HCT116 (cell line): ENCODE results near the gene CHL1. TPM values are rescaled to one million over a fixed set of nuclear protein-coding genes. Genes with fewer than 3 reads are reported as not detected.

Source experiments
- ATAC-seq: fragments of 200-7000 bp; cut with Tn5 transposase; 2 replicates; pipeline ENCODE4 v1.9.1; 2020; ENCODE audit warnings: mild to moderate bottlenecking, moderate library complexity
- BruUV-seq: library from RNA; stranded (reverse); fragments of 400-500 nt; replicated peaks from 2 replicates; lab custom pipeline; 2021; lab: Mats Ljungman, UMichigan
- CTCF ChIA-PET: fragments of 300-600 bp; sonication (Branson Sonifier 250); formaldehyde crosslinking; loops from one replicate; lab custom pipeline; 2021; ENCODE audit warnings: antibody characterized with exemption; lab: Charles Lee
- POLR2A ChIA-PET: fragments of 300-600, 350-600 bp; sonication (Branson Sonifier 250); formaldehyde crosslinking; loops from one replicate; lab custom pipeline; 2021; ENCODE audit warnings: antibody characterized with exemption; lab: Charles Lee
- RAD21 ChIA-PET, 2 experiments: fragments of 300-600 bp; sonication (Branson Sonifier 250); formaldehyde crosslinking; loops; one replicate each; lab custom pipeline; 2023; ENCODE audit warnings: low total read pairs in 2 of 2; ENCODE audit not compliant: uncharacterized antibody in 2 of 2, unreplicated experiment in 2 of 2, low non-redundant PET in 1 of 2; lab: Charles Lee
- DNase-seq: peaks from one replicate; pipeline ENCODE4 v3.0.0-alpha.2; 2010; ENCODE audit warnings: low read depth, low spot score
- H2AFZ ChIP-seq: fragments of 200-600 bp; shearing (Covaris generic), sonication (generic); 2 replicates; pipeline ENCODE4 v1.6.1; 2017; ENCODE audit warnings: low read depth, mixed run types, mixed read lengths, antibody characterized with exemption, low read length; ENCODE audit not compliant: poor library complexity, severe bottlenecking
- H3K27ac ChIP-seq: 2 replicates; pipeline ENCODE4 v1.5.1; 2012; ENCODE audit warnings: low read depth, low read length
- H3K27me3 ChIP-seq: fragments of 200-600 bp; sonication (generic); 2 replicates; pipeline ENCODE4 v1.6.1; 2016; ENCODE audit warnings: mixed run types, low read length, mixed read lengths; ENCODE audit not compliant: insufficient read depth
- H3K36me3 ChIP-seq, 2 experiments: fragments of 200-500 bp in 1 of 2; fragments of 200-600 bp in 1 of 2; sonication (Bioruptor generic) in 1 of 2; sonication (generic) in 1 of 2; 2 replicates each; pipeline versions ENCODE4 v1.5.1 to v1.6.1; 2014 to 2016; ENCODE audit warnings: low read length in 2 of 2, inconsistent platforms in 1 of 2, mixed read lengths in 1 of 2, mixed run types in 1 of 2; ENCODE audit not compliant: insufficient read depth in 2 of 2, control insufficient read depth in 1 of 2
- H3K4me1 ChIP-seq, 2 experiments: fragments of 200-600 bp in 1 of 2; sonication (generic) in 1 of 2; 2 replicates each; pipeline versions ENCODE4 v1.5.1 to v1.6.1; 2012 to 2017; ENCODE audit warnings: low read length in 2 of 2, inconsistent platforms in 1 of 2, mild to moderate bottlenecking in 1 of 2, mixed read lengths in 1 of 2, mixed run types in 1 of 2, moderate library complexity in 1 of 2; ENCODE audit not compliant: insufficient read depth in 2 of 2, control insufficient read depth in 1 of 2
- H3K4me2 ChIP-seq: fragments of 200-600 bp; sonication (generic); 2 replicates; pipeline ENCODE4 v1.6.1; 2017; ENCODE audit warnings: mixed run types, low read length, mixed read lengths
- H3K4me3 ChIP-seq, 2 experiments: fragments of 200-600 bp in 1 of 2; sonication (generic) in 1 of 2; replicated peaks in 1 of 2; 2 replicates each; pipeline ENCODE4 v1.5.1; 2011 to 2016; ENCODE audit warnings: low read length in 2 of 2, control low read depth in 1 of 2, low read depth in 1 of 2, mild to moderate bottlenecking in 1 of 2, mixed read lengths in 1 of 2, mixed run types in 1 of 2
- H3K79me2 ChIP-seq: fragments of 200-600 bp; sonication (generic); 2 replicates; pipeline ENCODE4 v1.6.1; 2017; ENCODE audit warnings: mild to moderate bottlenecking, mixed run types, low read length, moderate library complexity, mixed read lengths; ENCODE audit not compliant: insufficient read depth
- H3K9ac ChIP-seq: fragments of 200-600 bp; sonication (generic); 2 replicates; pipeline ENCODE4 v1.6.1; 2016; ENCODE audit warnings: low read length, mixed read lengths
- H3K9me2 ChIP-seq: fragments of 200-600 bp; sonication (generic), shearing (Covaris generic); 2 replicates; pipeline ENCODE4 v1.6.1; 2017; ENCODE audit warnings: mixed run types, mild to moderate bottlenecking, moderate library complexity; ENCODE audit not compliant: insufficient read depth
- H3K9me3 ChIP-seq, 2 experiments: fragments of 200-500 bp in 1 of 2; fragments of 200-600 bp in 1 of 2; sonication (Bioruptor generic) in 1 of 2; sonication (generic) in 1 of 2; 2 replicates each; pipeline ENCODE4 v1.6.1; 2014 to 2017; ENCODE audit warnings: low read length in 2 of 2, mixed read lengths in 2 of 2, inconsistent platforms in 1 of 2, low read depth in 1 of 2, mild to moderate bottlenecking in 1 of 2, mixed run types in 1 of 2, moderate library complexity in 1 of 2; ENCODE audit not compliant: control insufficient read depth in 1 of 2, insufficient read depth in 1 of 2
- H4K20me1 ChIP-seq: fragments of 200-600 bp; sonication (generic), shearing (Covaris generic); 2 replicates; pipeline ENCODE4 v1.6.1; 2017; ENCODE audit warnings: mixed run types, mild to moderate bottlenecking, moderate library complexity; ENCODE audit not compliant: insufficient read depth
- CBX3 ChIP-seq: IDR thresholded peaks from 2 replicates; pipeline ENCODE4 v1.6.1; 2012; ENCODE audit warnings: low read depth
- CEBPB ChIP-seq: IDR thresholded peaks from 2 replicates; pipeline ENCODE4 v1.6.1; 2012; ENCODE audit warnings: low read depth
- ELF1 ChIP-seq: IDR thresholded peaks from 2 replicates; pipeline ENCODE4 v1.6.1; 2012; ENCODE audit warnings: low read depth, borderline replicate concordance
- FOSL1 ChIP-seq: IDR thresholded peaks from 2 replicates; pipeline ENCODE4 v1.6.1; 2012; ENCODE audit warnings: low read depth
- JUND ChIP-seq: IDR thresholded peaks from 2 replicates; pipeline ENCODE4 v1.6.1; 2012
- POLR2A ChIP-seq: IDR thresholded peaks from 2 replicates; pipeline ENCODE4 v1.7.0; 2011; ENCODE audit warnings: borderline replicate concordance; ENCODE audit not compliant: insufficient read depth, insufficient read length; ENCODE audit errors: extremely low read depth
- POLR2AphosphoS5 ChIP-seq: IDR thresholded peaks from 2 replicates; pipeline ENCODE4 v1.6.1; 2011; ENCODE audit warnings: mild to moderate bottlenecking, low read depth, low read length, moderate library complexity
- SIN3A ChIP-seq: IDR thresholded peaks from 2 replicates; pipeline ENCODE4 v1.6.1; 2012; ENCODE audit warnings: low read depth
- SP1 ChIP-seq: IDR thresholded peaks from 2 replicates; pipeline ENCODE4 v1.6.1; 2012; ENCODE audit warnings: low read depth
- TCF7L2 ChIP-seq: IDR thresholded peaks from 2 replicates; pipeline ENCODE4 v1.7.0; 2011; ENCODE audit warnings: borderline replicate concordance, inconsistent platforms; ENCODE audit not compliant: insufficient read depth, insufficient read length; ENCODE audit errors: extremely low read depth
- YY1 ChIP-seq: IDR thresholded peaks from 2 replicates; pipeline ENCODE4 v1.6.1; 2011; ENCODE audit warnings: low read length, low read depth, moderate library complexity, mild to moderate bottlenecking; ENCODE audit not compliant: insufficient replicate concordance; ENCODE audit errors: extremely low read depth
- ZFX ChIP-seq: fragments of 450-650 bp; IDR thresholded peaks from 2 replicates; pipeline ENCODE4 v1.6.1; 2017
- ZNF274 ChIP-seq: fragments of 200-500 bp; sonication (Bioruptor generic); IDR thresholded peaks from 2 replicates; pipeline ENCODE4 v1.6.1; 2014; ENCODE audit warnings: mild to moderate bottlenecking, low read depth, low read length, inconsistent platforms
- intact Hi-C: fragments of 100-400 bp; cut with micrococcal nuclease; formaldehyde crosslinking; loops from 2 replicates; pipeline ENCODE4 v1.10.0; 2022
- total RNA-seq: library from RNA; stranded (reverse); gene quantifications from one replicate; pipeline ENCODE4 v1.2.1, GENCODE V29; 2021; ENCODE audit not compliant: unreplicated experiment
- TF ChIP-seq, protein P1 (sequence below): IDR thresholded peaks from 2 replicates; pipeline ENCODE4 v1.6.1; 2012
- TF ChIP-seq, protein P2 (sequence below): IDR thresholded peaks from 2 replicates; pipeline ENCODE4 v1.6.1; 2012

The CHL1 gene
- total RNA-seq, 1 experiment from 2014 or later = not detected

DNA sequence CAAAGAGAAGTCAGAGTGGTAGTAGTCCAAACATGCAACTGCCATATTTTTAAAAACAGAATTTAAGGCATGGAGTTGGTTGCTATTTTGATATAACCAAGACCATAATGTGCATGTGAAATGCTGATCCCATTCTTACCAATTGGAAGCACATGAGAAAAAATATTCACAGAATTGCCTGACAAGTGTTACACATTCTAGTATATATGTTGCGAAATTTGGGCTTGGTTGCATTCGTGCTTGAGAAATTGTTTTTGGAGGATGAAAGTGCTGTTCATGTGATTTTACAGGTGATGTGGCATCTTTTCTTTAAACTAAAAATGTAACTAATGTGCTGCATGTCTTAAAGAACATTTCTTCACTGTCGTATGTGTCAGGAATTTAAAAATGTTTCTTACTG is 199.7 kb downstream of the CHL1 start:
- H3K9me2 ChIP-seq = no peaks in the 10 kb centered on the region
- TF ChIP-seq CBX3 (no peak), FOSL1 (no peak), SP1 (no peak), JUND (no peak), TCF7L2 (no peak), SIN3A (no peak), YY1 (no peak), ZFX (no peak), ZNF274 (no peak)
- no peak overlapping the region for H3K4me3 ChIP-seq
- ATAC-seq (no peak), DNase-seq (no peak)
- no TSS peak for BruUV-seq
- H3K4me2 ChIP-seq = no peak overlapping the region
- ChIA-PET POLR2A (no interaction called here), RAD21 (no interaction called here), CTCF (no interaction called here)
- H3K27ac ChIP-seq = no peak overlapping the region
- no peaks in the 10 kb centered on the region for H3K36me3 ChIP-seq
- H3K4me1 ChIP-seq = no peaks in the 10 kb centered on the region
- no peak overlapping the region for H3K9ac ChIP-seq
- H3K9me3 ChIP-seq = peaks cover 4 to 13% of the 10 kb centered on the region in 2 experiments; a peak in 2 of 4 replicates
- no peaks in the 10 kb centered on the region for H3K27me3 ChIP-seq
- intact Hi-C loops = no loop called here
- no peak overlapping the region for H2AFZ ChIP-seq
- no peaks in the 10 kb centered on the region for H3K79me2 ChIP-seq
- H4K20me1 ChIP-seq = no peaks in the 10 kb centered on the region

DNA sequence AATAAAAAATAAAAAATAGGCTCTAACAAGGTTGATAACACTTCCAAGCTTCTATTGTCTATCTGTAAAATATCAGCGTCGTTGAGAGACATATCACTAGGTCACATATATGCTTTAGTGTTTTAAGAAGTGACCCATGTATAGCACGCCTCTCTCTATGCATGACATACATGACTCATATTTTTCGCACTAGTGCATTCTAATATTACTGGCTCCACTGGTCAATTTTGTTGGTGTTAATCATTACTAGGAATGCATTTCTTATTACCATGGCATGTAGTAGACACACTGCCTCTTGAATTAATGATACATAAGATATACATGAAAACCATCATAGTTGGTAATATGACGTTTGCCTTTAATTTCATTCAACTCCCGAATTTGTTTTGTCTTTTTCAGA is 203.1 kb downstream of the CHL1 start:
- Histone ChIP-seq H3K9me3 (peaks cover 6 to 11% of the 10 kb centered on the region in 2 experiments; a peak in 2 of 4 replicates), H3K4me1 (no peaks in the 10 kb centered on the region), H3K9ac (no peak overlapping the region), H3K9me2 (no peaks in the 10 kb centered on the region), H3K79me2 (no peaks in the 10 kb centered on the region), H3K27me3 (no peaks in the 10 kb centered on the region), H3K36me3 (no peaks in the 10 kb centered on the region), H3K27ac (no peak overlapping the region), H4K20me1 (no peaks in the 10 kb centered on the region), H3K4me3 (no peak overlapping the region)
- ChIA-PET CTCF (no interaction called here), POLR2A (no interaction called here)
- BruUV-seq = no TSS peak
- no peak for ATAC-seq
- TF ChIP-seq TCF7L2 = no peak
- no peak for TF ChIP-seq SIN3A
- TF ChIP-seq ELF1 = no peak
- no peak for TF ChIP-seq CBX3
- TF ChIP-seq, protein P1, sequence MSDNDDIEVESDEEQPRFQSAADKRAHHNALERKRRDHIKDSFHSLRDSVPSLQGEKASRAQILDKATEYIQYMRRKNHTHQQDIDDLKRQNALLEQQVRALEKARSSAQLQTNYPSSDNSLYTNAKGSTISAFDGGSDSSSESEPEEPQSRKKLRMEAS = no peak
- TF ChIP-seq POLR2AphosphoS5 = no peak
- no peak for TF ChIP-seq CEBPB
- TF ChIP-seq, protein P2, sequence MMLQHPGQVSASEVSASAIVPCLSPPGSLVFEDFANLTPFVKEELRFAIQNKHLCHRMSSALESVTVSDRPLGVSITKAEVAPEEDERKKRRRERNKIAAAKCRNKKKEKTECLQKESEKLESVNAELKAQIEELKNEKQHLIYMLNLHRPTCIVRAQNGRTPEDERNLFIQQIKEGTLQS = no peak
- TF ChIP-seq FOSL1 = no peak
- no peak for TF ChIP-seq YY1
- no peak for TF ChIP-seq ZNF274
- TF ChIP-seq POLR2A = no peak
- TF ChIP-seq, all 23 proteins: peak for 0
- intact Hi-C loops = no loop called here
- RAD21 ChIA-PET = no interaction called here
- Histone ChIP-seq H2AFZ (no peak overlapping the region), H3K4me2 (no peak overlapping the region)
- DNase-seq = no peak
